Measurements from ENCODE around the gene HAVCR2.
"Not testable (repeated sequence)": the region's sequence is repeated elsewhere in the genome, so short reads cannot be mapped to it uniquely, and the experiment has no call there.

HAVCR2 gene

GRCh38 chr5:157063776-157064430 is 44.9 kb downstream of the HAVCR2 start:
- TF ChIP-seq CTCF (IDR thresholded peaks at IDR 0.05; ENCODE audit: low read depth, low read length, missing control alignments), result no peak
- no peak overlapping the region for H3K4me3 ChIP-seq (replicated peaks; ENCODE audit: low read depth, low read length)
- DNase-seq (ENCODE audit: extremely low read depth, low read depth), result no peak

GRCh38 chr5:157059891-157060290 is 49.0 kb downstream of the HAVCR2 start:
- no peak for DNase-seq (ENCODE audit: extremely low read depth, low read depth)
- TF ChIP-seq CTCF (IDR thresholded peaks at IDR 0.05; ENCODE audit: low read depth, low read length, missing control alignments), result no peak
- H3K4me3 ChIP-seq (replicated peaks; ENCODE audit: low read depth, low read length), result no peak overlapping the region

GRCh38 chr5:157059093-157059539 is 49.7 kb downstream of the HAVCR2 start, which contains the start of gene HAVCR1:
Gene HAVCR1, minus strand, starts transcription at chr5:157059116. Its CDS starts 1,173 bp downstream, at chr5:157057943.
- H3K4me3 ChIP-seq (replicated peaks; ENCODE audit: low read depth, low read length), result no peak within 1 kb of the TSS
- DNase-seq (ENCODE audit: extremely low read depth, low read depth), result no peak
- no peak for TF ChIP-seq CTCF (IDR thresholded peaks at IDR 0.05; ENCODE audit: low read depth, low read length, missing control alignments)

- no peak for DNase-seq (ENCODE audit: extremely low read depth, low read depth)
- no peak overlapping the region for H3K4me3 ChIP-seq (replicated peaks; ENCODE audit: low read depth, low read length)
- TF ChIP-seq CTCF (IDR thresholded peaks at IDR 0.05; ENCODE audit: low read depth, low read length, missing control alignments), result no peak
Measured at GRCh38 chr5:157057459-157058370, 51.1 kb downstream of the HAVCR2 start.

GRCh38 chr5:157056848-157057247 is 52.0 kb downstream of the HAVCR2 start:
- not testable (repeated sequence) for DNase-seq (ENCODE audit: extremely low read depth, low read depth); H3K4me3 ChIP-seq (replicated peaks; ENCODE audit: low read depth, low read length)

GRCh38 chr5:157051604-157052245 is 57.1 kb downstream of the HAVCR2 start:
- no peak for TF ChIP-seq CTCF (IDR thresholded peaks at IDR 0.05; ENCODE audit: low read depth, low read length, missing control alignments)
- DNase-seq (ENCODE audit: extremely low read depth, low read depth), result no peak
- no peak overlapping the region for H3K4me3 ChIP-seq (replicated peaks; ENCODE audit: low read depth, low read length)

- TF ChIP-seq CTCF (IDR thresholded peaks at IDR 0.05; ENCODE audit: low read depth, low read length, missing control alignments), result no peak
- no peak for DNase-seq (ENCODE audit: extremely low read depth, low read depth)
- no peak overlapping the region for H3K4me3 ChIP-seq (replicated peaks; ENCODE audit: low read depth, low read length)
Measured at GRCh38 chr5:157050050-157050449, 58.8 kb downstream of the HAVCR2 start.
